Activated CD8-positive, alpha-beta memory T cell treated with anti-CD3 and anti-CD28 coated beads, Interleukin-2, amount 50 U/mL, for 24 hours (primary cell): ENCODE results near the gene HDHD5.

Source experiments
- DNase-seq: peaks from one replicate; pipeline ENCODE4 v3.0.0-alpha.2; 2020; ENCODE audit errors: extremely low read depth

Gene HDHD5

GRCh38 chr22:17120281-17120680 is 38.8 kb downstream of the HDHD5 start:
- no peak for DNase-seq

DNA sequence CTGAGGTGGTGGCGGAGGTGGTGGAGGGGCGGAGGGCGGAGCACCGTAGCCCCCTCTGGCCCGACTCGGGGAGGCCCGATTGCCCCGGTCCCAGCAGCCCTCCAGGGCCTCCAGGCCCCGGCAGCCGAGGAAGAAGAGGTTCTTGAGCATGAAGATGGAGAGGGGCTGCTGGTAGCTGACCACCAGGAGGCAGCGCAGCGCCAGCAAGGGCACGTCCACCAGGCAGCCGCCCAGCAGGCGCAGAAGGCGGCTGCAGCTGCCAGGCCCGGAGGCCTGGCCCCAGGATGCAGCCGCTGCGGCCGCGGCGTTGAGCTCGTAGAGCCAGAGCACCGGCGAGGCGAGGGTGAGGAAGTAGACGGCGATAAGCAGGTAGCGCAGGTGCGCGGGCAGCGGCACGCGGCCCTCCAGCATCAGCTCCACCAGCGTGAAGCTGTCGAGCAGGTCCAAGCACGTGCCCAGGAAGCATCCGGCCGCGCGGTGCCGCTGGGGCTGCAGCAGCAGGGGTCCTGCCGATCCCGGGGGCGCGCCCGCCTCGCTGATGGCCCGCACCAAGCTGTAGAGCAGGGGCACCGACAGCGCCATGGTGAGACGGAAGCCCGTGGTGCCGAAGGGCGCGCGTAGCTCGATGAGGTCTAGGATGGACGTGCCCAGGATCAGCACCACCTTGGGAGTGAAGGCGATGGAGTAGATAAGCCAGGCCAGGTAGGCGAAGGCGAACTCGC is 39.4 kb downstream of the HDHD5 start:
- DNase-seq, result no peak

GRCh38 chr22:17118342-17118741 is 40.7 kb downstream of the HDHD5 start:
- no peak for DNase-seq

- DNase-seq, result no peak
These were observed 41.2 kb downstream of the HDHD5 start for GRCh38 chr22:17117890-17118289.

GRCh38 chr22:17117400-17117799 is 41.7 kb downstream of the HDHD5 start:
- DNase-seq, result no peak

- DNase-seq, result no peak
These were observed 42.3 kb downstream of the HDHD5 start for GRCh38 chr22:17116572-17117330.

- DNase-seq, result no peak
These were observed 43.0 kb downstream of the HDHD5 start for GRCh38 chr22:17115945-17116565.

- DNase-seq, result no peak
These were observed 43.8 kb downstream of the HDHD5 start for GRCh38 chr22:17115236-17115635.

DNA sequence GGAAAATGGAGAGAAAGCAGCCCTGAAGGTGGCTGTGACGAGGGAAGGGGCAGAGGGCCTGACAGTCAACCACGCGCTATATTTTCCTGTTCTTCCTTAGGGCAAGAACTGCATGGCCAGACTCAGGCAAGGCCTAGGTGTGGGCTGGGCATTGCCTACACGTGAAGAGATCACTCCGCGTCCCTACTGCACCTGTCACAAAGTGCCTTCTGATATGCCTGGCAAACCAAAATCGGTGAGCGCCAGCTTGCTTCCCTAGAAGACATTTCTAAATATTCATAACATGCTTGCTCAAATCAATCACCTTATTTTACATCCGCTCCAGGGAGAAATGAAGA is 44.2 kb downstream of the HDHD5 start:
- DNase-seq, result no peak

DNA sequence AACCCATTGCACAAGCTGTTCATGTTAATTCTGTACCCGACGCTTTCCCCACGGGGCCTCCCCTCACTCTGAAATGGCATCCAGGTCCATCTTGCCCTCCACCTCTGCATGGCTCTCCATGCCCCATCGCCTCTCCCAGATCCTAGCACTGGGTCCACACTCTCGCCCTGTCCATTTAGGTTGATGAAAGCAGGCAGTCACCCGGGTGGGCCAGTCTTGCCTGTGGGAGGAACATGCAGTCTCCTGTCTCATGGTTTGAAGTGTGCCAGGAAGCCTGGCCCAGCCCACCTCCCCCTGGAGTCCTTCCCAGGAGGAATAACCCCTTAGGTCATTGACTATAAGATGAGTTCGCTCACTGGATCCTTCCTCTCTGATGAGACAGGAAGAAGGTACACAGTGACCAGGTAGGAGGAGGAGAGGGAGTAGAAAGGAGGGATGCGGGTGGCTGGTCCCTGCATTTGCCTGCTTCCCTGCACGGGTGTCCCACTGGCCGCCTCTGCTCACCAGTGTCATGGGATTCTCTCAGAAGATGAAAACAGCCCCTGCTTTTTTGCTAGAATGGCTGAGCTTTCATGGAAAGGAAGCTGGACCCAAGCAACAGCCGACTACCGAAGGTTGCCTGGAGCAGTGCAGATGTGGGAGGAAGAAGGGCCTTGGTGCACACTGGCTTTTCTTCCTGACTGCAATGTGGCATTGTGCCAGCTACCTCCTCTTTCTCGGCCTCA is 44.7 kb downstream of the HDHD5 start:
- no peak for DNase-seq

DNA sequence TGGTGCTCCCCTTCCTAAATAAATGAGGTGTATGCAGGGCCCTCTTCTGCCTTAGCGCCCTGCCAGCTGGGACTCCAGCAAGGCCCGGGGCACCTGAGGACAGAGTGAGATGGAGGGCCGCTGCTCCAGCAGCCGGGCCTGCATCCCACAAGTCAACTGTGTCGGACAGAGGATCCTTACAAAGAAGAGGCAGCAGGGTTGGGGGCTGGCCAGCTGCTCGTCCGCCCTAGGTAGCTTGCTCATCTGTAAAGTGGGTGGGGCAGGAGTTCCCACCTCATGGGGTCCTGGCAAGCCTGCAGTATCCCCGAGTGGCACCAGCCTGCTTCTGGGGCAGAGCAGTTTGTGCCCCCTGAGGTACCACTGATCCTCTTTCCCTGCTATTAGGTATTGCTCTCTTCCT is 45.5 kb downstream of the HDHD5 start:
- DNase-seq, result no peak

DNA sequence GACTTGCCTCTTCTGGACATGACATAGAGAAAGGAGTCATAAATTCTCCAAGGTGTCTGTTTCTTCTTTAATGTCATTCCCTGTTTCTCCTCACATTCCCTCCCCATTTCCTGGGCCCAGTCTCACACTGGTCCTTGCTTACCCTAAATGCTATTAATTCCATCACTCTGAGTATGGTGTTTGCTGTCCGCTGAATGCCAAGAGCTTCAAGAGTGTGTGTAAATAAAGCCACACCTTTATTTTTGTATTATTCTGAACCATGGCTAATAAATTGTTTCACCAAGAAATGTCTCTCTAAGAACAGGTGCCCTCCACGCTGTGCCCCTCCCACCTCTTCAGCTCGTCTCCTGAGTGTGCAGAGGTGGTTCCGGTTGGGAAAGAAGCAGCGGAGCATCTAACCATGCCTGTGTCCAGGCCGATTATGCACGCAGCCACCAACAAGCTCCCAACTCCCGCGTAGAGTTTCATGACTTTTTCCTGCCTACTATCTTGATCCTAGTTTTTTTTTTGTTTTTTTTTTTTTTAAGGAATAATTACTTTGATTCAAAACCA is 46.5 kb downstream of the HDHD5 start:
- DNase-seq, result no peak

DNA sequence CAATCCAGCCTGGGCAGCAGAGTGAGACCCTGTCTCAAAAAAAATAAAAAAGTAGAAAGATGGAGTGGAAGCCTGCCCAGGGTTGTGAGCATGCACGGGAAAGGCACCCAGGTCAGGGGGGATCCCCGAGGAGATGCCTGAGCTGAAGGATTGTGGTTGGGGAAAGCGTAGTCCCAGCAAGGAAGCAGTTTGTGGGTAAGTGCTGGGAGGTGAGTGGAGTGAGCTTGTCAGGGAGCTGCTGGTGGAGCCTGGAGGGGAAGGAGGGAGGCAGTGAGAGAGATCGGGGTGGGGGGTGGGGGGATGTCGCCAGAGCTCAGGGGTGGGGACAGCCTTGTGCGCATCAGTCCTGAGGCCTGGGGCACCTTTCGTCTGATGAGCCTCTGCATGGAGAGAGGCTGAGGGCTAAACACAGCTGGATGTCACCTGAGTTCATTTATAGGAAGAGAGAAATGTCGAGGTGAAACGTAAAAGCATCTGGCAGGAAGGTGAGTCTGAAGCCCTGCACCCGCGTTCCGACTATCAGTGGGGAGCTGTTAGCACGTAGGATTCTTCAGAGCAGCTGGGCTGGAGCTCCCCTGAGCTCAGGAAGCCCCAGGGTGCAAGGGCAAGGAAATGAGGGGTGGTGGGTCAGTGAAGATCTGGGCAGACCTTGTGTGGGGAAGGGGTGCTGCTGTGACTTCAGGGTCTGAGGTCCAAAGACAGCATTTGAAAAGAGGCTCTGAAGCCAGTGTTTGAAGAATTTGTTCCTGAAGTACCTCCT is 48.1 kb downstream of the HDHD5 start:
- DNase-seq, result no peak

DNA sequence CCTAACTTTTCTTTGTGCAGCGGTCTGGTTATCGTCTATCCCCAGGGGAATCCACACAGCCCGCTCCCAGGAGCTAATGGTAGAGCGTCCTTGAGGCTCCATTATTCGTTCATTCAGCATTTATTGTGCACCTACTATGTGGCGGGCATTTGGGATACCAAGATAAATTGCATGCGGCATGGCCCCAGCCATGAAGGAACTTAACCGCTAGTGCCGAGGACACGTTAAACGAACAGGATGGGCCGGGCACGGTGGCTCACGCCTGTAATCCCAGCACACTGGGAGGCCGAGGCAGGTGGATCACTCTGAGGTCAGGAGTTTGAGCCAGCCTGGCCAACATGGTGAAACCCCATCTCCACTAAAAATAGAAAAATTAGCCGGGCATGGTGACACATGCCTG is 49.1 kb downstream of the HDHD5 start:
- DNase-seq, result no peak

DNA sequence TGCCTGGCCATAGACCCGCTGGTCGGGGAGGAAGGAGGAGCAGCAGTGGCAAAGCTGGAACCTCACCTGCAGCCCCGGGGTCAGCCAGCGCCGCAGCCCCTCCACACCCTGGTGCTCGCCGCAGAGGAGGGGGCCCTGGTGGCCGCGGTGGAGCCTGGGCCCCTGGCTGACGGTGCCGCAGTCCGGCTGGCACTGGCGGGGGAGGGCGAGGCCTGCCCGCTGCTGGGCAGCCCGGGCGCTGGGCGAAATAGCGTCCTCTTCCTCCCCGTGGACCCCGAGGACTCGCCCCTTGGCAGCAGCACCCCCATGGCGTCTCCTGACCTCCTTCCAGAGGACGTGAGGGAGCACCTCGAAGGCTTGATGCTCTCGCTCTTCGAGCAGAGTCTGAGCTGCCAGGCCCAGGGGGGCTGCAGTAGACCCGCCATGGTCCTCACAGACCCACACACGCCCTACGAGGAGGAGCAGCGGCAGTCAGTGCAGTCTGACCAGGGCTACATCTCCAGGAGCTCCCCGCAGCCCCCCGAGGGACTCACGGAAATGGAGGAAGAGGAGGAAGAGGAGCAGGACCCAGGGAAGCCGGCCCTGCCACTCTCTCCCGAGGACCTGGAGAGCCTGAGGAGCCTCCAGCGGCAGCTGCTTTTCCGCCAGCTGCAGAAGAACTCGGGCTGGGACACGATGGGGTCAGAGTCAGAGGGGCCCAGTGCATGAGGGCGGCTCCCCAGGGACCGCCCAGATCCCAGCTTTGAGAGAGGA is 49.8 kb downstream of the HDHD5 start:
- DNase-seq, result no peak

DNA sequence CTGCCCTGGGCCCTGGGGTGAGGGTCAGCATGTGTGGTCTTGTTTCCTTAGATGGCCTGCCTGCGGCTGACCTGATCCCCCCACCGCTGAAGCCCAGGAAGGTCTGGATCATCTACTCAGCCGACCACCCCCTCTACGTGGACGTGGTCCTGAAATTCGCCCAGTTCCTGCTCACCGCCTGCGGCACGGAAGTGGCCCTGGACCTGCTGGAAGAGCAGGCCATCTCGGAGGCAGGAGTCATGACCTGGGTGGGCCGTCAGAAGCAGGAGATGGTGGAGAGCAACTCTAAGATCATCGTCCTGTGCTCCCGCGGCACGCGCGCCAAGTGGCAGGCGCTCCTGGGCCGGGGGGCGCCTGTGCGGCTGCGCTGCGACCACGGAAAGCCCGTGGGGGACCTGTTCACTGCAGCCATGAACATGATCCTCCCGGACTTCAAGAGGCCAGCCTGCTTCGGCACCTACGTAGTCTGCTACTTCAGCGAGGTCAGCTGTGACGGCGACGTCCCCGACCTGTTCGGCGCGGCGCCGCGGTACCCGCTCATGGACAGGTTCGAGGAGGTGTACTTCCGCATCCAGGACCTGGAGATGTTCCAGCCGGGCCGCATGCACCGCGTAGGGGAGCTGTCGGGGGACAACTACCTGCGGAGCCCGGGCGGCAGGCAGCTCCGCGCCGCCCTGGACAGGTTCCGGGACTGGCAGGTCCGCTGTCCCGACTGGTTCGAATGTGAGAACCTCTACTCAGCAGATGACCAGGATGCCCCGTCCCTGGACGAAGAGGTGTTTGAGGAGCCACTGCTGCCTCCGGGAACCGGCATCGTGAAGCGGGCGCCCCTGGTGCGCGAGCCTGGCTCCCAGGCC is 50.6 kb downstream of the HDHD5 start:
- no peak for DNase-seq

GRCh38 chr22:17107547-17107810 is 51.6 kb downstream of the HDHD5 start:
- DNase-seq, result no peak

GRCh38 chr22:17106785-17107546 is 52.1 kb downstream of the HDHD5 start:
- DNase-seq, result no peak

DNA sequence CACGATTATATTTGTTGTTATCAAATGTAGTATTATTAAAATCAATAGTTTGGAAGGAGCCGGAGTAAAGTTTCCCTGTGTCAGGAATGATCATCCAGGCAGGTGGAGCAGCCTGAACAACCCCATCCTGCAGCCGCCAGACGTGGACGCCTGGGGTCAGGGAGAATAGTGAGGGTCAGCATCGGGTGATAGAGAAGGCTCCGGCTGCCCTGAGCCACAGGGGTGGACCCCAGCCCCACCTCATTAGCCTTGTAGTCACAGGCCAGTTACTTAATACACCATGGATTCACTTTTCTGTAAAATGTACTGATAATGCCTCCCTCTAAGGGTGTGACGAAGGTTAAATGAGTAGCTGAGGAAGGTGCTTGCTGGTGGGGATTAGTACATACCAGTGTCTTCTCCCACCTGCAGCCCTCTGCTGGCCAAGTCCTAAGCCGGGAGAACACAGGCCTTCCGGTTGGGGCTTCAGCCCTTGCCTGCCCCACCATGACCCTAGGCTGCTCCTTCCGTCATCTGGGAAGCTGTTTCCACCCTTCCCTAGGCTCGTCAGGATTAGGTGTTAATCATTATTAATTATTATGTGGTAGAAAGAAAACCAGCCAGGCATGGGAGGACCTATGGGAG is 52.8 kb downstream of the HDHD5 start:
- DNase-seq, result no peak
